NCI-H187 (cell line): ENCODE results near the gene SPINT3.
"Not testable (repeated sequence)": the region's sequence is repeated elsewhere in the genome, so short reads cannot be mapped to it uniquely, and the experiment has no call there.

ENCODE experiments used
- DNase-seq, 2 experiments: peaks; one replicate each; lab custom pipeline; 2025; lab: John Stamatoyannopoulos, UW

The SPINT3 gene

GRCh38 chr20:45502561-45502960, 12.9 kb downstream of the SPINT3 start:
- DNase-seq: no peak

GRCh38 chr20:45501600-45501999, 13.8 kb downstream of the SPINT3 start:
- no peak for DNase-seq

- DNase-seq: no peak
These were observed 15.4 kb downstream of the SPINT3 start for GRCh38 chr20:45500022-45500421.

- DNase-seq: no peak
These were observed 17.4 kb downstream of the SPINT3 start for GRCh38 chr20:45497971-45498494.

- no peak for DNase-seq
These were observed 19.3 kb downstream of the SPINT3 start for GRCh38 chr20:45496166-45496565.

GRCh38 chr20:45495501-45495941, 19.9 kb downstream of the SPINT3 start:
- DNase-seq: no peak

- DNase-seq: no peak
These were observed 26.3 kb downstream of the SPINT3 start for GRCh38 chr20:45489083-45489531.

GRCh38 chr20:45487231-45487635, 28.2 kb downstream of the SPINT3 start:
- DNase-seq: no peak

GRCh38 chr20:45485388-45485787, 30.0 kb downstream of the SPINT3 start:
- no peak for DNase-seq

- DNase-seq: no peak
These were observed 30.7 kb downstream of the SPINT3 start for GRCh38 chr20:45484676-45485075.

GRCh38 chr20:45479822-45480221, 35.6 kb downstream of the SPINT3 start:
- no peak for DNase-seq

- not testable (repeated sequence) for DNase-seq
These were observed 37.8 kb downstream of the SPINT3 start for GRCh38 chr20:45477530-45478148.

GRCh38 chr20:45472286-45472685, 43.1 kb downstream of the SPINT3 start:
- not testable (repeated sequence) for DNase-seq

- DNase-seq: no peak
These were observed 44.5 kb downstream of the SPINT3 start for GRCh38 chr20:45470937-45471336.

- DNase-seq: no peak
These were observed 45.0 kb downstream of the SPINT3 start for GRCh38 chr20:45470262-45470931.

- no peak for DNase-seq
These were observed 45.8 kb downstream of the SPINT3 start, which contains the start of gene WFDC2 for GRCh38 chr20:45469336-45470261. TSS of gene WFDC2 (plus strand) at chr20:45469753. CDS start at chr20:45469782, 29 bp downstream.

GRCh38 chr20:45467861-45468260, 47.6 kb downstream of the SPINT3 start:
- DNase-seq: no peak

- DNase-seq: no peak
These were observed 48.2 kb downstream of the SPINT3 start for GRCh38 chr20:45467172-45467571.

- DNase-seq: no peak
These were observed 49.7 kb downstream of the SPINT3 start for GRCh38 chr20:45465491-45466266.

- DNase-seq: no peak
These were observed 51.7 kb downstream of the SPINT3 start for GRCh38 chr20:45463709-45464108.
